Stomach smooth muscle (tissue), 2 donors: ENCODE measurements around the gene UBE2Q2.
"Not testable (repeated sequence)": the region's sequence is repeated elsewhere in the genome, so short reads cannot be mapped to it uniquely, and the experiment has no call there.

Experiments used
- H3K27ac ChIP-seq: one replicate; pipeline ENCODE4 v1.7.0; 2013; ENCODE audit warnings: mild to moderate bottlenecking, low read length, inconsistent platforms
- H3K27me3 ChIP-seq, 2 donors: one replicate each; pipeline ENCODE4 v1.7.0; 2013; ENCODE audit warnings: low read length in 2 of 2; ENCODE audit not compliant: insufficient read depth in 2 of 2, control insufficient read depth in 1 of 2
- H3K36me3 ChIP-seq, 2 donors: one replicate each; pipeline ENCODE4 v1.7.0; 2013; ENCODE audit warnings: low read length in 2 of 2; ENCODE audit not compliant: control insufficient read depth in 2 of 2, insufficient read depth in 2 of 2
- H3K4me1 ChIP-seq: one replicate; pipeline ENCODE4 v1.7.0; 2013; ENCODE audit warnings: low read length; ENCODE audit not compliant: control insufficient read depth, insufficient read depth
- H3K4me3 ChIP-seq, 2 donors: one replicate each; pipeline ENCODE4 v1.7.0; 2013; ENCODE audit warnings: low read length in 2 of 2
- H3K9ac ChIP-seq, 2 donors: one replicate each; pipeline ENCODE4 v1.7.0; 2013; ENCODE audit warnings: low read length in 2 of 2, mild to moderate bottlenecking in 1 of 2
- H3K9me3 ChIP-seq, 2 donors: one replicate each; pipeline ENCODE4 v1.7.0; 2013; ENCODE audit warnings: low read length in 2 of 2; ENCODE audit not compliant: control insufficient read depth in 2 of 2
- donor health status: healthy.
- donor health status: Pancreatic carcinoma.

Gene UBE2Q2

DNA sequence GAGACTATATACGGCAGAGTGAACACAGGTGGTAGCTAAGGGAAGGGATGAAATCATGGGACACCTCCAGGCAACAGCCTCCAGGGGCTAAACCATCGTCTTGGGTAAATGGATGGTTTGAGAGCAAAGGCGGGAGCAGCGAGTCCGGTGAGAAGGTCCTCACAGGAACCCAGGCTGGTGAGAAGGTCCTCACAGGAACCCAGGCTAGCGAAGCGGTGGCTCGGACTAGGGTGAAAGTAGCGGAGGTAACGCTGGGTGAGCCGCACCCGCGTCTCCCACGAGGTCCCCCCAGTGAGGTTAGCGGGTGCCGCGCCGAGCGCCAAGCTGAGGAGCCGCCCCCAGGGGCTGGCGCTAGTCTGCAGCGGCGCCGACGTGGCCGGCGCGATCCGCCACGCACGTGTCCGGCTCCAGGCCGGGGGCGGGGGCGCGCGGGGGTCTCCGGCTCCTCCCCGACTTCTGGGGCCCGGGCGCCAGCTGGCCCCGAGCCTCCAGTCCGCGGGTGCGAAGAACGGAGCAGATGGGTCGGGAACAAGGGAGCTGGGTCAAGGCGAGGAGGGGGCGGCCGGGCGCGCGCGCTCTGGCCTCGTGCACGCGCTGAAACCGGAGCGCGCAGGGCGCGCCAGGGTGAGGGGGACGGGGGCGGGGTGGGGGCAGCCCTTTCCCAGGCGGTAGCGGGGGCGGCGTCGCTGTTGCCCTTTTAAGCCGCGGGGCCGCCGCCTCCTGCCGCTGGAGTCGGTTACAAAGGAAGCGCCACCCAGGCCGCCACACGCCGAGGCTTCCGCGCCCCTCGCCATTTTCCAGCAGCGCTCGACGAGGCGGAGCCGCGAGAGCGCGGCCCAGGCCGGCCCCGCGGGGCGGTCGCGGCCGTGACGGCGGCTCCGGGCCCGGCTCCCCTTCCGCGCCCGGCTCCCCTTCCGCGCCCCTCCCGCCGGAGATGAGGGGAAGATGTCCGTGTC is at the start of gene UBE2Q2:
Gene UBE2Q2 (plus strand): TSS at position 726 of the 956 bp plus-strand sequence. CDS start 220 bp downstream, at position 946.
- Histone ChIP-seq H3K27me3 (no peaks in the 10 kb centered on the region), H3K9ac (peak within 1 kb of the TSS; percentile 84 to 87), H3K36me3 (no peaks in the 10 kb centered on the region), H3K27ac (peak within 1 kb of the TSS; percentile 89), H3K9me3 (no peaks in the 10 kb centered on the region), H3K4me3 (peak within 1 kb of the TSS; percentile 91 to 97), H3K4me1 (peaks cover 21% of the 10 kb centered on the region)

DNA sequence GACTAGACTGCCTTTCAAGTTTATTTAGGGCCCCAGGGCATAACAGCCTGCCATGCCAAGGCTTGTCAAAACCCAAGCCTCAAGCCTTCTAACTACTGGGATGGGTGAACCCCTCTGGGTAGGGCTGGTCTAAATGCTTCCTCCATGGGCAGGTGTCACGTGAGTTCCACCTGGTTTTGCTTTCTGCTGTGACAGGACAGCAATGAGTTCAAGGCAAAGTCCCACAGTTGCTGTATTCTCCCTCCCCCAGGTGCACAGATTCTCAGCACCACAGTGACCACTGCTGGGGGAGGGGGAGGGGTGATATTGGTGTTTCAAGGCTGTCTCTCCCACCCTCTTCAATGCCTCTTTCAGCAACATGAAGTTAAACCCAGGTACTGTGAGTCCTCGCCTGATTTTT is 46.9 kb upstream of the UBE2Q2 start:
- peaks cover 0 to 8% of the 10 kb centered on the region in 2 donors for H3K27me3 ChIP-seq
- no peak overlapping the region for H3K27ac ChIP-seq
- no peaks in the 10 kb centered on the region for H3K4me1 ChIP-seq
- H3K36me3 ChIP-seq: no peaks in the 10 kb centered on the region
- no peak overlapping the region for H3K4me3 ChIP-seq
- H3K9ac ChIP-seq: no peak overlapping the region
- no peaks in the 10 kb centered on the region for H3K9me3 ChIP-seq

DNA sequence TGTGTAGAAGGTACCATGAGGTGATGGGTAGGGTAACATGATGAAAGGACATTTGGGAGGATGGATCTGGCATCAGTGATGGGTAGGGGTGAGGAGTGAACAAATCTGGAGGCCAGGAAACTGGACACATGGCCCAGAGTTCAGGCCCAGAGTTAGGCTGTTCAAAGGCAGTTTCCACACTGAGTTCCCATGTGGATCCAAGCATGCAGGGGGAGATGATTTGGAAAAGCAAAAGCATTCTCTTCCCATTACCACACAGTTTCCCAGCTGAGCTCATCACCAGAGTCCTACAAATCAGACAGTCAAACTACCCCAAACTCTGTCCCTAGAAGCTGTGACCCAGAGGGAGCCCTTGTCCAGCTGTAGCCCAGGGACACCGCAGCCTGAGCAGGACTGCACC is 46.1 kb upstream of the UBE2Q2 start:
- not testable (repeated sequence) for H3K9me3 ChIP-seq, H3K27me3 ChIP-seq, H3K9ac ChIP-seq, H3K36me3 ChIP-seq, H3K4me3 ChIP-seq, H3K27ac ChIP-seq, H3K4me1 ChIP-seq

DNA sequence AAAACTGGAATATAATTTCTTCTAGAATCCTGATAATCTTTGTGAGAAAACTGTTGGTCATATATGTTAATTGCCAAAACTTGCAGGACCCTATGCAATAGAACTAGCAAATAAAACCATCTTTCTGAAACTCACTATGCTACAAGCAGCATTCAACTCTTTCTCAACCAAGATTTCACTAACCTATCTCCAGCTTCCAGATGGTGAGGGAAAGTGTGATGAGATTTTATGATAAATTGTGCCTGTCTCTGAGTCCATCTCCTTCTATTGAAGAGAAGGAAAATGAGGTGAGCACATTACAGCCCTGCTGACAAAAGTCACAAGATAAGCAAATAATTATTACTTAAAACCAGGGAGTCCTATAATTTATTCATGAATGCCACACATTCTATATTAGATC is 44.1 kb upstream of the UBE2Q2 start:
- no peaks in the 10 kb centered on the region for H3K9me3 ChIP-seq
- H3K9ac ChIP-seq: no peak overlapping the region
- H3K4me3 ChIP-seq: no peak overlapping the region
- peaks cover 0 to 5% of the 10 kb centered on the region in 2 donors for H3K27me3 ChIP-seq
- no peaks in the 10 kb centered on the region for H3K36me3 ChIP-seq
- no peaks in the 10 kb centered on the region for H3K4me1 ChIP-seq
- H3K27ac ChIP-seq: no peak overlapping the region

DNA sequence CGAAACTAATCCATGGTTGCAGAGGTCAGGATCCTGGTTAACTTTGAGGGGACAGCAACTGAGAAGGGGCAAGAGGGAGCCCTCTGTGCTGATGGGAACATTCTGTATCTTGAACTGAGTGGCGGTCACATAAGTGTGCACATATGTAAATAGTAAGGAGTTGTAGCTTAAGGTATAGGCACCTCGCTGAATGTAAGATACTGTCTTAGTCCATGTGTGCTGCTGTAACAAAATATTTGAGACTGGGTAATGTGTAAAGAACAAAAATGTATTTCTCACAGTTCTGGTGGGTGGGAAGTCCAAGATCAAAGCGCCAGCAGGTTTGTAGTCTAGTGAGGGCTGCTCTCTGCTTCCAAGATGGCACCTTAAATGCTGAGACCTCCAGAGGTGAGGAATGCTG is 42.8 kb upstream of the UBE2Q2 start:
- not testable (repeated sequence) for H3K4me3 ChIP-seq, H3K9ac ChIP-seq, H3K27me3 ChIP-seq, H3K36me3 ChIP-seq, H3K27ac ChIP-seq, H3K4me1 ChIP-seq, H3K9me3 ChIP-seq

DNA sequence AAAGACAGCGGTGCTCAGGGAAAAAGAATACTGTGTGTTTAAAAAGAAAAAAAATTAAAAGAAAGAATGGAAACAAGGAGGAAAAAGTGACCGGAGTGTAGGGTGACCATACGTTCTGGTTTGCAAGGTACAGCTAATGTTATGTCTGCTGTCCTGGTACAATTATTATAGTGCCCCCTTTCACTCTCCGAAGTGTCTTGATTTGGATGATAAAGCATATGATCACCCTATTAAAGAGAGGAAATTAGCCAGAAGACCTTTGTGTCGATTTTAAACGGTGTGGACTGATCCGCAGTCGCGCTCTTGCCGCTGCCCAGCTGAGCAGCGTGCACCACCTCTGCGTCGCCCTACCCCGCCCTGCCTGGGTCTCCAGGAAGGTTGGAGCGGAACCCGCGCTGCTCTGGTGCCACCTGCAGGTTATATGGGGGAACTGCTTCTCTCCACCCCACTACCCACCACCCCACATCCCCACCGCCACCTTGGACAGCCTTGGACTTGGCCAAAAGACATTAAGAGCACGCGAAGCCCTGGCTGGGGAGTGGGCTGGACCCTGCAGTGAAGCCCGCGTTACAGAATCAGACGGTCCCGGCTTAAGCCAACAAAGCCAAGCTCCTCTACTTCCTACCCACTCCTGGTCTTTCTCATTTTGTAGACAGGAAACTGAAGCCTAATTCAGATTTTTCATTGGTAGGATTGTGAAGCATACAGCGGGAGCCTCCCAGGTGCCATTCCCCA is 41.2 kb upstream of the UBE2Q2 start:
- no peak overlapping the region for H3K9ac ChIP-seq
- H3K27ac ChIP-seq: no peak overlapping the region
- H3K4me3 ChIP-seq: peak overlapping the region; percentile 53 to 63

DNA sequence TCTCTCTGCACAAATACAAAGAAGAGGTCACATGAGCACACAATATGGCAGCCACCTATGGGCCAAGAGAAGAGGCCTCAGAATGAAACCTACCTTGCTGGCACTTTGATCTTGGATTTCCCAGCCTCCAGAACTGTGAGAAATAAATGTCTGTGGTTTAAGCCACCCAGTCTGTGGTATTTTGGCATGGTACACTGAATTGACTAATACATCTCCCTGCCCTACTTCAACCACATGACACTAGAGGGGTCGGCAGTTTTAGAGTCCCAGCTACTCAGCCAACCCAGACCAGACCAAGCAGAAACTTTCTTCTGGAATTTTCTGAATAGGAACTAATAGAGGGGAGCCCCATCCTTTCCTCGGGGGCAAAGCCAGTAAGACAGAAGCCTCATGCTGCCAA is 35.8 kb upstream of the UBE2Q2 start:
- not testable (repeated sequence) for H3K9ac ChIP-seq, H3K4me1 ChIP-seq, H3K36me3 ChIP-seq, H3K9me3 ChIP-seq, H3K27ac ChIP-seq, H3K4me3 ChIP-seq, H3K27me3 ChIP-seq

More for the DNA sequence above, 41.2 kb upstream of the UBE2Q2 start:
- Histone ChIP-seq H3K36me3 (no peaks in the 10 kb centered on the region), H3K27me3 (peaks cover 0 to 2% of the 10 kb centered on the region in 2 donors), H3K9me3 (no peaks in the 10 kb centered on the region), H3K4me1 (no peaks in the 10 kb centered on the region)

DNA sequence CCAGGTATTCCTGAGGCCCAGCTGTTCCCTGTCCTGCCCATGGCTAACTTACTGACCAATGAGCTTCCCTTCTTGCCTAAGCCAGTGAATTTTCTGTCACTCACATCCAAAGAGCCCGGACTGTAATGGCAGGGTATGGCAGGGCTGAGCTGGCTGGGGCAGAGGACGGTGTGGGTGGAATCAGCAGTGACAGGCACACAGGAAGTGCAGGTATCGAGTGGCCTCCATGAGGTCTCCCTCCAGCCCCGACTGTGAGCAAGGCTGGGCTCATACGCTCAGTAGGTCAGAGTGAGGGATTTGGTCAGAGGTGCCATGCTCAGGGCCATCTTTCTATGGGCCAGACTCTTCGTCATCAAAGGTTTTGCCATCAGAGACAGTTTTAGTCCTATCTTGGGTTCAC is 35.2 kb upstream of the UBE2Q2 start:
- H3K4me3 ChIP-seq, H3K9ac ChIP-seq, H3K36me3 ChIP-seq, H3K4me1 ChIP-seq, H3K27me3 ChIP-seq, H3K27ac ChIP-seq, H3K9me3 ChIP-seq: not testable (repeated sequence)

DNA sequence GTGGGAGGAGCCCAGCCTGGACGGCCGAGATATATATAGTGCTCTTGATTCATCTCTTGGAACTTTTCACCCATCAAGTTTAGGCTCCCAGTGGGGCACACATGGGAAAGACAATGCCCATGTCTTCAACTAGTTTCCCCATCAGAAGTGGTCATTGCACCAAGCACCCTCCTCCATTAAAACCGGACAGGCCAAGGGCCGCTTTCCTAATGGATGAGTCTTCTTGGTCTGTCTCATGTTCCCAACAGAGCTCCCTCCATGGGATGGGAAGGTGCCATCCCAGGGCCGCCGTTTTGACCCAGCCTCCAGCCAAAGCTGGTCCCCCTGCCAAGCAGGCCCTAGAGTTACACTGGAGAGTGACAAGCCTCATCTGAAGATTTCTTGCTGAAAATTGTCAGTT is 34.7 kb upstream of the UBE2Q2 start:
- no peak overlapping the region for H3K4me3 ChIP-seq
- no peaks in the 10 kb centered on the region for H3K9me3 ChIP-seq
- H3K27ac ChIP-seq: no peak overlapping the region
- no peaks in the 10 kb centered on the region for H3K4me1 ChIP-seq
- H3K9ac ChIP-seq: no peak overlapping the region
- H3K36me3 ChIP-seq: no peaks in the 10 kb centered on the region
- H3K27me3 ChIP-seq: no peaks in the 10 kb centered on the region

DNA sequence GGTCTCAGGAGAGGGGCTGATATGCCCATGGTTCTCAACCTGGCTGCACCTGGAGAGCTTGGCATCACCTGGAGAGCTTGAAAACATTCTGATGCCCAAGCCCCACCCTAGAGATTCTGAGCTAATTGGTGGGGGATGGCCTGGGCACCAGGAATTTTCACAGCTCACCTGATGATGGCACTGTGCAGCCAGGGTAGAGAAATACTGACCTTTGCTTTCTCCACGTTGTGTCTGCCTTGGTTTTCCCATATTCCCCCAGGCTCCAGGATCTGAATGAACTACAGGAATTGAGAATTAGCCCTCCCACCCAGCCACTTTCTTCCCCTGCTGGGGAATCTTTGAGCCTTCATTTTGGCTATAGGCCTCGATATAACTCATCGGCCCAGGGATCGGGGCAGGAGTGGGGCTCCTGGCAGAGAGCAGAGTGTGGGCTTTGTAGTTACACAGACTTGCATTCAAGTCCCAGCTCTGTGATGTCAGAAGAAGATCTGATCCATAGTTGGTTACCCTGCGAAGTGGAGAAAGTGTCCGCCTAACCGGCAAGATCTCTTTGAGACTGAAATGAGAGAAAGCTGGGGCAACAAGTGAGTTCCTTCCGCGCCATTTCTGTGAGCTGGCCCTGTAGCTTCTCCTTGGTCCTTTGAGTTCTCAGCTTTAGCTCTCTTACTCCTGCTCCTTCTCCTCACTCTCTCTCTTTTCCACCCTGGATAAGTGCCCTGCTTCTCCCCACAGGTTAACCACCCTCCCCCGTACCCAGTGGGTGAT is 33.1 kb upstream of the UBE2Q2 start:
- H3K9ac ChIP-seq: no peak overlapping the region
- no peak overlapping the region for H3K27ac ChIP-seq
- no peaks in the 10 kb centered on the region for H3K27me3 ChIP-seq
- no peaks in the 10 kb centered on the region for H3K4me1 ChIP-seq
- no peak overlapping the region for H3K4me3 ChIP-seq
- H3K36me3 ChIP-seq: no peaks in the 10 kb centered on the region
- H3K9me3 ChIP-seq: no peaks in the 10 kb centered on the region
